Measurements from ENCODE around the gene CLEC16A. TPM values are rescaled to one million over a fixed set of nuclear protein-coding genes. Genes with fewer than 3 reads are reported as not detected.

The CLEC16A gene
- total RNA-seq, 1 donor from 2014 or later = 33.4 TPM

DNA sequence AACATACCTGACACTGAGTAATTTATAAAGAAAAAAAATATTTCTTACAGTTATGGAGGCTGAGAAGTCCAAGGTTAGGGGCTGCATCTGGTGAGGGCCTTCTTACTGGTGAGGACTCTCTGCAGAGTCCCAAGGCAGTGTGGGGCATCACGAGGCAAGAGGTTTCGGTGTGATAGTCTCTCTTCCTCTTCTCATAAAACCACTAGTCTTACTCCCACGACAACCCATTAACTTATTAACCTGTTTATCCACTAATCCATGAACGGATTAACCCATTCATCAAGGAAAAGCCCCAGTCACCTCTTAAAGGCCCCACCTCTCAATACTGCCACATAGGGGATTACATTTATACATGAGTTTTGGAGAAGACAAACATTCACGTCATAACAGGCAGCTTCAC lies 47.2 kb upstream of the CLEC16A start:
- Mint-ChIP-seq H3K27ac (no peak overlapping the region), H3K4me3 (no peak overlapping the region), H3K27me3 (peaks cover 30% of the 10 kb centered on the region), H3K9me3 (peaks cover 3% of the 10 kb centered on the region), H3K36me3 (no peaks in the 10 kb centered on the region), H3K4me1 (ENCODE audit: unreplicated experiment) (no peaks in the 10 kb centered on the region)
- TF ChIP-seq, protein P1, sequence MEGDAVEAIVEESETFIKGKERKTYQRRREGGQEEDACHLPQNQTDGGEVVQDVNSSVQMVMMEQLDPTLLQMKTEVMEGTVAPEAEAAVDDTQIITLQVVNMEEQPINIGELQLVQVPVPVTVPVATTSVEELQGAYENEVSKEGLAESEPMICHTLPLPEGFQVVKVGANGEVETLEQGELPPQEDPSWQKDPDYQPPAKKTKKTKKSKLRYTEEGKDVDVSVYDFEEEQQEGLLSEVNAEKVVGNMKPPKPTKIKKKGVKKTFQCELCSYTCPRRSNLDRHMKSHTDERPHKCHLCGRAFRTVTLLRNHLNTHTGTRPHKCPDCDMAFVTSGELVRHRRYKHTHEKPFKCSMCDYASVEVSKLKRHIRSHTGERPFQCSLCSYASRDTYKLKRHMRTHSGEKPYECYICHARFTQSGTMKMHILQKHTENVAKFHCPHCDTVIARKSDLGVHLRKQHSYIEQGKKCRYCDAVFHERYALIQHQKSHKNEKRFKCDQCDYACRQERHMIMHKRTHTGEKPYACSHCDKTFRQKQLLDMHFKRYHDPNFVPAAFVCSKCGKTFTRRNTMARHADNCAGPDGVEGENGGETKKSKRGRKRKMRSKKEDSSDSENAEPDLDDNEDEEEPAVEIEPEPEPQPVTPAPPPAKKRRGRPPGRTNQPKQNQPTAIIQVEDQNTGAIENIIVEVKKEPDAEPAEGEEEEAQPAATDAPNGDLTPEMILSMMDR (conservative IDR thresholded peaks at IDR 0.05) = no peak
- no peak for DNase-seq (ENCODE audit: extremely low spot score, unreplicated experiment)

DNA sequence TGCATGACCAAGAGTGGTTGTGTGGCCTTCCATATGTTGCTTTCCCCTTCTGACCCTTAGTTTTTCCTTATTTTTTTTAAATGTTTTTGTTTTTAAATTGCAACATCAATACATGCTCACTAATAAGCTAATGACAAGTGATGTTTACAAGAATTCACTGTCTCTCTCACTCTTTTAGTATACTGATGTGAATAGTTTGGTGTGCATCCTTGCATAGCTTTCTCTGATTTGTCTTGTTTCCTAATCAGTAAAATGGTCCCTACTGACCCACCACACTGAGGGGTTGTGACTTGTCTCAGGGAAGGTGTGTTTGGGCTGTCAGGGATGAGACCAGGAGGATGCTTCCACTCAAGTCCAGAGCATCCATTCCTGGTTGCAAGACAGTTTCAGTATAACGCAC lies 41.4 kb upstream of the CLEC16A start:
- Mint-ChIP-seq H3K27me3 (peaks cover 10% of the 10 kb centered on the region), H3K4me1 (ENCODE audit: unreplicated experiment) (no peaks in the 10 kb centered on the region), H3K4me3 (no peak overlapping the region), H3K9me3 (no peaks in the 10 kb centered on the region), H3K27ac (no peak overlapping the region), H3K36me3 (no peaks in the 10 kb centered on the region)
- no peak for DNase-seq (ENCODE audit: extremely low spot score, unreplicated experiment)
- TF ChIP-seq, protein P1 (conservative IDR thresholded peaks at IDR 0.05) = no peak

DNA sequence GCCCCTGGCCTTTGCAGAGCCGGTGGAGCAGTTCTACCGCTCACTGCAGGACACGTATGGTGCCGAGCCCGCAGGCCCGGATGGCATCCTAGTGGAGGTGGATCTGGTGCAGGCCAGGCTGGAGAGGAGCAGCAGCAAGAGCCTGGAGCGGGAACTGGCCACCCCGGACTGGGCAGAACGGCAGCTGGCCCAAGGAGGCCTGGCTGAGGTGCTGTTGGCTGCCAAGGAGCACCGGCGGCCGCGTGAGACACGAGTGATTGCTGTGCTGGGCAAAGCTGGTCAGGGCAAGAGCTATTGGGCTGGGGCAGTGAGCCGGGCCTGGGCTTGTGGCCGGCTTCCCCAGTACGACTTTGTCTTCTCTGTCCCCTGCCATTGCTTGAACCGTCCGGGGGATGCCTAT lies 37.9 kb upstream of the CLEC16A start:
- Mint-ChIP-seq H3K4me1 (ENCODE audit: unreplicated experiment) (no peaks in the 10 kb centered on the region), H3K36me3 (no peaks in the 10 kb centered on the region), H3K9me3 (no peaks in the 10 kb centered on the region), H3K27me3 (peaks cover 19% of the 10 kb centered on the region), H3K4me3 (no peak overlapping the region), H3K27ac (no peak overlapping the region)
- DNase-seq (ENCODE audit: extremely low spot score, unreplicated experiment) = no peak
- TF ChIP-seq, protein P1 (conservative IDR thresholded peaks at IDR 0.05) = no peak

- Mint-ChIP-seq H3K9me3 (no peaks in the 10 kb centered on the region), H3K27me3 (peaks cover 23% of the 10 kb centered on the region), H3K4me1 (ENCODE audit: unreplicated experiment) (no peaks in the 10 kb centered on the region), H3K36me3 (no peaks in the 10 kb centered on the region), H3K4me3 (no peak overlapping the region), H3K27ac (no peak overlapping the region)
- DNase-seq (ENCODE audit: extremely low spot score, unreplicated experiment) = no peak
- TF ChIP-seq, protein P1 (conservative IDR thresholded peaks at IDR 0.05) = no peak
Measured at GRCh38 chr16:10906914-10907756, 37.2 kb upstream of the CLEC16A start.

GRCh38 chr16:10907757-10908045 lies 36.7 kb upstream of the CLEC16A start:
- no peak for DNase-seq (ENCODE audit: extremely low spot score, unreplicated experiment)
- H3K27me3 Mint-ChIP-seq = peaks cover 21% of the 10 kb centered on the region
- no peak overlapping the region for H3K27ac Mint-ChIP-seq
- H3K9me3 Mint-ChIP-seq = no peaks in the 10 kb centered on the region
- H3K36me3 Mint-ChIP-seq = no peaks in the 10 kb centered on the region
- no peaks in the 10 kb centered on the region for H3K4me1 Mint-ChIP-seq (ENCODE audit: unreplicated experiment)
- TF ChIP-seq, protein P1 (conservative IDR thresholded peaks at IDR 0.05) = no peak
- H3K4me3 Mint-ChIP-seq = no peak overlapping the region

Measured in type B pancreatic cell (in vitro differentiated cells).